HG03457 (cell line): ENCODE results near the gene MRTFB.
A peak's percentile ranks its signal among the peaks of the same experiment; 100 is the strongest.

Experiments used
- ATAC-seq: cut with Tn5 transposase; IDR thresholded peaks from one replicate; pipeline ENCODE4 v1.9.1; 2021; ENCODE audit warnings: moderate number of reproducible peaks; ENCODE audit not compliant: unreplicated experiment

MRTFB gene

GRCh38 chr16:14306485-14307058 lies 235.5 kb downstream of the MRTFB start:
- no peak for ATAC-seq

- no peak for ATAC-seq
Observed at GRCh38 chr16:14307059-14307526, 236.0 kb downstream of the MRTFB start.

GRCh38 chr16:14307527-14308367 lies 236.6 kb downstream of the MRTFB start:
- no peak for ATAC-seq

- no peak for ATAC-seq
Observed at GRCh38 chr16:14308368-14308723, 237.2 kb downstream of the MRTFB start.

- ATAC-seq: no peak
Observed at GRCh38 chr16:14309001-14309886, 238.1 kb downstream of the MRTFB start.

- no peak for ATAC-seq
Observed at GRCh38 chr16:14309906-14310305, 238.8 kb downstream of the MRTFB start.

GRCh38 chr16:14310519-14310991 lies 239.4 kb downstream of the MRTFB start:
- ATAC-seq: peak; percentile 45

GRCh38 chr16:14314116-14314515 lies 243.0 kb downstream of the MRTFB start:
- ATAC-seq: no peak

- ATAC-seq: no peak
Observed at GRCh38 chr16:14315683-14316320, 244.7 kb downstream of the MRTFB start.
